NCI-H128 (cell line): Measurements from ENCODE around the gene FCHO2.
"Not testable (repeated sequence)": the region's sequence is repeated elsewhere in the genome, so short reads cannot be mapped to it uniquely, and the experiment has no call there.

ENCODE experiments used
- DNase-seq: peaks from one replicate; lab custom pipeline; 2025; ENCODE audit not compliant: unreplicated experiment; lab: John Stamatoyannopoulos, UW

The FCHO2 gene

GRCh38 chr5:72955143-72955767 lies 586 bp upstream of the FCHO2 start:
- DNase-seq, result no peak

GRCh38 chr5:72956324-72957140 lies 691 bp downstream of the FCHO2 start:
- no peak for DNase-seq

- DNase-seq, result no peak
Observed at GRCh38 chr5:72957337-72957736, 1.5 kb downstream of the FCHO2 start.

GRCh38 chr5:72959257-72959656 lies 3.4 kb downstream of the FCHO2 start:
- no peak for DNase-seq

GRCh38 chr5:72974481-72974880 lies 18.6 kb downstream of the FCHO2 start:
- not testable (repeated sequence) for DNase-seq

GRCh38 chr5:72976810-72977209 lies 21.0 kb downstream of the FCHO2 start:
- not testable (repeated sequence) for DNase-seq

GRCh38 chr5:72985719-72986118 lies 29.9 kb downstream of the FCHO2 start:
- DNase-seq, result no peak

- no peak for DNase-seq
Observed at GRCh38 chr5:72988769-72989168, 32.9 kb downstream of the FCHO2 start.

GRCh38 chr5:72991394-72991793 lies 35.6 kb downstream of the FCHO2 start:
- DNase-seq, result no peak

GRCh38 chr5:72994578-72994977 lies 38.7 kb downstream of the FCHO2 start:
- DNase-seq, result no peak

GRCh38 chr5:72996632-72997031 lies 40.8 kb downstream of the FCHO2 start:
- DNase-seq, result no peak

GRCh38 chr5:72999916-73000315 lies 44.1 kb downstream of the FCHO2 start:
- DNase-seq, result no peak

GRCh38 chr5:73005886-73006285 lies 50.0 kb downstream of the FCHO2 start:
- no peak for DNase-seq

- DNase-seq, result no peak
Observed at GRCh38 chr5:73007051-73007450, 51.2 kb downstream of the FCHO2 start.

- DNase-seq, result no peak
Observed at GRCh38 chr5:73008831-73009230, 53.0 kb downstream of the FCHO2 start.

- not testable (repeated sequence) for DNase-seq
Observed at GRCh38 chr5:73011612-73012011, 55.8 kb downstream of the FCHO2 start.

GRCh38 chr5:73018892-73019291 lies 63.1 kb downstream of the FCHO2 start:
- no peak for DNase-seq

- DNase-seq, result no peak
Observed at GRCh38 chr5:73019766-73020165, 63.9 kb downstream of the FCHO2 start.

- no peak for DNase-seq
Observed at GRCh38 chr5:73022471-73023169, 66.8 kb downstream of the FCHO2 start.

- DNase-seq, result not testable (repeated sequence)
Observed at GRCh38 chr5:73024946-73025544, 69.2 kb downstream of the FCHO2 start.

GRCh38 chr5:73027361-73027760 lies 71.5 kb downstream of the FCHO2 start:
- DNase-seq, result no peak

GRCh38 chr5:73027816-73028215 lies 72.0 kb downstream of the FCHO2 start:
- no peak for DNase-seq
